Measurements from ENCODE around the gene CCDC85A.

CCDC85A gene

DNA sequence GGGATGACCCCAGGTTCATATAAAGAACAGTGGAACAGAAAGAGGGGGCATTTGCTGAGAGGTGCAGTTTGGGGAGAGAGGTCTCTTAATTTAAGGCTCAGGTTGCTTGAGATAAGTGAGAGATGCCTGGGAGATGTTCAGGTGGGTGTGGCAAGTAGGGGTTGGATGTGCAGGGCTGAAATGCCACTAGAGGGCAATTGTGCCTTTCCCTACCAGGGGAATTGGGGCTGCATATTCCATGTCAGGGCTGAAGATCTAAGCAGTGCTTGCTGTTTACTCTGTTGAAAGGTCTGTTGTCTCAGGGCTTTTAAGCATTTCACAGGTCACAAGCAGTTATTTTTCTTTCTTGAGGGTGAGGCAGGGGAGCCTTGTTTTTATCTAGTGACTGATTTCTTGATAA, 7.8 kb downstream of the CCDC85A start:
- Histone ChIP-seq H3K36me3 (ENCODE audit: control insufficient read depth in 4 of 4, insufficient read depth in 4 of 4, low read length in 3 of 4) (no peaks in the 10 kb centered on the region), H3K4me3 (ENCODE audit: control insufficient read depth in 1 of 7, extremely low read depth in 1 of 7, insufficient read depth in 4 of 7, low read depth in 2 of 7, low read length in 6 of 7) (no peak overlapping the region), H3K27ac (ENCODE audit: insufficient read depth in 1 of 2, low read depth in 1 of 2, low read length in 2 of 2, poor library complexity in 1 of 2, severe bottlenecking in 2 of 2) (no peak overlapping the region), H3K4me1 (ENCODE audit: control extremely low read depth in 1 of 4, control insufficient read depth in 4 of 4, insufficient read depth in 4 of 4, low read length in 3 of 4) (peaks cover 0 to 6% (median 1%) of the 10 kb centered on the region in 4 experiments), H3K27me3 (replicated peaks in 2 of 5; ENCODE audit: control insufficient read depth in 4 of 5, insufficient read depth in 5 of 5, low read length in 4 of 5) (peaks cover 2 to 10% (median 7%) of the 10 kb centered on the region in 5 experiments), H3K9me3 (ENCODE audit: control extremely low read depth in 1 of 5, control insufficient read depth in 4 of 5, insufficient read depth in 2 of 5, low read depth in 1 of 5, low read length in 4 of 5) (no peaks in the 10 kb centered on the region)
- DNase-seq: peak in 2 of 3 donors; percentile 23 to 30
- POLR2A ChIA-PET: no interaction called here
- CTCF ChIA-PET: interaction anchor here (1.3 kb wide), 1 partner anchor 558 kb away, joined by 3 read pairs; no protein-coding TSS in a partner anchor

DNA sequence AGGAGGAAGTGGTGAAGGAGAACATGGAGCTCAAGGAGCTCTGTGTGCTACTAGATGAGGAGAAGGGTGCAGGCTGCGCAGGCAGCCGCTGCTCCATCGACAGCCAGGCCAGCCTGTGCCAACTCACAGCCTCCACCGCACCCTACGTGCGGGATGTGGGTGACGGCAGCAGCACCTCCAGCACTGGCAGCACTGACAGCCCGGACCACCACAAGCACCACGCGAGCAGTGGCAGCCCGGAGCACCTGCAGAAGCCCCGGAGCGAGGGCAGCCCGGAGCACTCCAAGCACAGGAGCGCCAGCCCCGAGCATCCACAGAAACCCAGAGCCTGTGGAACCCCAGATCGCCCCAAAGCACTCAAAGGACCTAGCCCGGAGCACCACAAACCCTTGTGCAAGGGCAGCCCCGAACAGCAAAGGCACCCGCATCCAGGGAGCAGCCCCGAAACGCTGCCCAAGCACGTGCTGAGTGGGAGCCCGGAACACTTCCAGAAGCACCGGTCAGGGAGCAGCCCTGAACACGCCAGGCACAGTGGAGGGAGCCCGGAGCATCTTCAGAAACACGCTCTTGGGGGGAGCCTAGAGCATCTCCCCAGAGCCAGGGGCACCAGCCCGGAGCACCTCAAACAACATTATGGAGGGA, 9.0 kb downstream of the CCDC85A start:
- Histone ChIP-seq H3K36me3 (ENCODE audit: control insufficient read depth in 4 of 4, insufficient read depth in 4 of 4, low read length in 3 of 4) (no peaks in the 10 kb centered on the region), H3K27ac (ENCODE audit: insufficient read depth in 1 of 2, low read depth in 1 of 2, low read length in 2 of 2, poor library complexity in 1 of 2, severe bottlenecking in 2 of 2) (no peak overlapping the region), H3K27me3 (replicated peaks in 2 of 5; ENCODE audit: control insufficient read depth in 4 of 5, insufficient read depth in 5 of 5, low read length in 4 of 5) (peaks cover 0 to 3% (median 1%) of the 10 kb centered on the region in 5 experiments), H3K4me1 (ENCODE audit: control extremely low read depth in 1 of 4, control insufficient read depth in 4 of 4, insufficient read depth in 4 of 4, low read length in 3 of 4) (peaks cover 0 to 6% (median 1%) of the 10 kb centered on the region in 4 experiments), H3K9me3 (ENCODE audit: control extremely low read depth in 1 of 5, control insufficient read depth in 4 of 5, insufficient read depth in 2 of 5, low read depth in 1 of 5, low read length in 4 of 5) (no peaks in the 10 kb centered on the region), H3K4me3 (ENCODE audit: control insufficient read depth in 1 of 7, extremely low read depth in 1 of 7, insufficient read depth in 4 of 7, low read depth in 2 of 7, low read length in 6 of 7) (no peak overlapping the region)
- POLR2A ChIA-PET: no interaction called here
- CTCF ChIA-PET: no interaction called here
- no peak for DNase-seq
- 96% methylated on average over 29 of the region's 29 CpGs for WGBS (ENCODE audit: insufficient coverage)

DNA sequence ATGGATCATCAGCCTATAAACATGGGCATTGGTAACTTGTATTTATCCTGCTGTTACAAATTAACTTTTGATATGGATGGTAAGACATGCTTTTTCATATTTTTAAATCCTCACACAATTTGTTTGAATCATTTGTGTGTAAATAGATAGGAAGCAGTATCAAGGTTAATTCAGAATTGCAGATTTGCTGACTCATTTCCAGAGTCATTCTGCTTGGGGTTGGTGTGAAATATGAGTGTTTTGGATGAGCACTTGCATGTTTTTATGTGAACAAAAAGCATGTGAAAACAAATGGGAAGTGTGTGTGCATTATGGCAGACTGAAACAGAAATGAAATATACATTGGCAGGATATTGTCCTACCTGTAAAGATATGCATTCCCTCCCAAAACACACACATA, 11.8 kb downstream of the CCDC85A start:
- Histone ChIP-seq H3K27me3 (replicated peaks in 2 of 5; ENCODE audit: control insufficient read depth in 4 of 5, insufficient read depth in 5 of 5, low read length in 4 of 5) (peaks cover 0 to 3% (median 0%) of the 10 kb centered on the region in 5 experiments), H3K36me3 (ENCODE audit: control insufficient read depth in 4 of 4, insufficient read depth in 4 of 4, low read length in 3 of 4) (no peaks in the 10 kb centered on the region), H3K4me3 (ENCODE audit: control insufficient read depth in 1 of 7, extremely low read depth in 1 of 7, insufficient read depth in 4 of 7, low read depth in 2 of 7, low read length in 6 of 7) (no peak overlapping the region), H3K9me3 (ENCODE audit: control extremely low read depth in 1 of 5, control insufficient read depth in 4 of 5, insufficient read depth in 2 of 5, low read depth in 1 of 5, low read length in 4 of 5) (no peaks in the 10 kb centered on the region), H3K4me1 (ENCODE audit: control extremely low read depth in 1 of 4, control insufficient read depth in 4 of 4, insufficient read depth in 4 of 4, low read length in 3 of 4) (peaks cover 0 to 2% (median 0%) of the 10 kb centered on the region in 4 experiments), H3K27ac (ENCODE audit: insufficient read depth in 1 of 2, low read depth in 1 of 2, low read length in 2 of 2, poor library complexity in 1 of 2, severe bottlenecking in 2 of 2) (no peak overlapping the region)
- peak in 2 of 3 donors; percentile 49 to 58 for DNase-seq
- ChIA-PET POLR2A (no interaction called here), CTCF (no interaction called here)

DNA sequence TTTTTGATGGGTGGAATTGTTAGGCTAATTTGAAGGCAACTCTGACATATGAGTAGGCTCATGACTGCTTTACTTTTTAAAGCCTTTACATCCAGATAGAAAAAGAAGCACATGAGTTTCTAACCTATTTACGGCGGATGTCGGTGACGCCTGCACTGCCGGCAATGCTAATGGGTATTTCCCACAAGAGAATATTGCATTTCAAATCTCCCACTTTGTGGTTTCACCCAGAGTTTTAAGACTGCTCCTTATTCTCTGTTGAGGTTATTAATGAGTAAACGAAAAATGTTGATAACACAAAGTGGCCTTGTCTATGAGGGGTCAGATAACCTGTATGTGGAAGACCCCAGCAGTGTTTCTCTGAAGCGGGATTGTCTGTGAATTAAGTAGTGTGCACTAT, 14.0 kb downstream of the CCDC85A start:
- H3K27me3 ChIP-seq (replicated peaks in 2 of 5; ENCODE audit: control insufficient read depth in 4 of 5, insufficient read depth in 5 of 5, low read length in 4 of 5): no peaks in the 10 kb centered on the region
- CTCF ChIA-PET: interaction anchor here (1.2 kb wide), 1 partner anchor 10 kb away, joined by 3 read pairs; no protein-coding TSS in a partner anchor

DNA sequence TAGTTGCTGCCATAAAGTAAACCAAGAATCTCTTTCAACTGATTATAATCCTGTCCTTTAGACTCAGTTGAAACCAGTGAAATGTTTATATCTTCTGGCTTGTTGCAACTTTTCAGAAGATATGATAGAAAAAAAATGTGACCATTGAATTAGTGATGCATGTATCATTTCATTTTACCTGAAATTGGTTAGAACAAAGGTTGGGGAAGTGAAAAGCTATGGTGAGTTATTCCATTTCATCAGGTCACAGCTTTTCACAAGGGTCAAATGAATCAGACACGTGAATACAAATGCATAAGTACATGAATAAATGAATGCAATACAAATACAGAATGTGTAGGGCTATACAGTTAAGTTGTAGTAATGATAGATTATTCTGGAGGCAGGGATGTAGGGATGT, 15.1 kb downstream of the CCDC85A start:
- H3K4me1 ChIP-seq (ENCODE audit: control extremely low read depth in 1 of 4, control insufficient read depth in 4 of 4, insufficient read depth in 4 of 4, low read length in 3 of 4): peaks cover 0 to 2% (median 0%) of the 10 kb centered on the region in 4 experiments
- ChIA-PET CTCF (interaction anchor here (1.7 kb wide), 1 partner anchor 15 kb away, joined by 9 read pairs; the partner anchor contains the start of gene CCDC85A), POLR2A (no interaction called here)

More for the DNA sequence above, 14.0 kb downstream of the CCDC85A start:
- 100% methylated on average over 3 of the region's 7 CpGs for WGBS (ENCODE audit: insufficient coverage)
- Histone ChIP-seq H3K9me3 (ENCODE audit: control extremely low read depth in 1 of 5, control insufficient read depth in 4 of 5, insufficient read depth in 2 of 5, low read depth in 1 of 5, low read length in 4 of 5) (no peaks in the 10 kb centered on the region), H3K4me3 (ENCODE audit: control insufficient read depth in 1 of 7, extremely low read depth in 1 of 7, insufficient read depth in 4 of 7, low read depth in 2 of 7, low read length in 6 of 7) (no peak overlapping the region), H3K27ac (ENCODE audit: insufficient read depth in 1 of 2, low read depth in 1 of 2, low read length in 2 of 2, poor library complexity in 1 of 2, severe bottlenecking in 2 of 2) (no peak overlapping the region), H3K4me1 (ENCODE audit: control extremely low read depth in 1 of 4, control insufficient read depth in 4 of 4, insufficient read depth in 4 of 4, low read length in 3 of 4) (peaks cover 0 to 2% (median 0%) of the 10 kb centered on the region in 4 experiments), H3K36me3 (ENCODE audit: control insufficient read depth in 4 of 4, insufficient read depth in 4 of 4, low read length in 3 of 4) (no peaks in the 10 kb centered on the region)
- no peak for DNase-seq
- POLR2A ChIA-PET: no interaction called here

DNA sequence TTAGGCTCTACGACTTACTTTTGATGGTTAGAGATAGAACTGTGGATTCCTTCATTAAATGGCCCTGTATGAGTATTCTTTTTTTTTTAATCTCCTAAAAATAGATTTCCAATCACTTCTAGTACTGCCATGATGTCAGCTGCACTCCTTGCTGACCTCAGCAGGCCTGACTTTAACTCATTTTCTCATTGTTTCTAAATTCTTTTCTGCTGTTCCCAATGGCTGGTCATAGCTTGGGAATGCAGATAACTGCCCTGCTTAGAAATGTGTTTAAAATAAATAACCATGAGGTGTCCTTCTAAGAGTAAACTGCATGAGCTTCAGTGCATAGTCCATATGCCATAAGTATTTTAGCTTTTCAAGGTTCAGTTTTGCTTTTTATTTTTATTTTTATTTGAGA, 15.7 kb downstream of the CCDC85A start:
- ChIA-PET CTCF (interaction anchor here (1.7 kb wide), 1 partner anchor 16 kb away, joined by 9 read pairs; the partner anchor contains the start of gene CCDC85A), POLR2A (no interaction called here)
- H3K4me1 ChIP-seq (ENCODE audit: control extremely low read depth in 1 of 4, control insufficient read depth in 4 of 4, insufficient read depth in 4 of 4, low read length in 3 of 4): peaks cover 0 to 2% (median 0%) of the 10 kb centered on the region in 4 experiments
- no peaks in the 10 kb centered on the region for H3K9me3 ChIP-seq (ENCODE audit: control extremely low read depth in 1 of 5, control insufficient read depth in 4 of 5, insufficient read depth in 2 of 5, low read depth in 1 of 5, low read length in 4 of 5)
- no peak overlapping the region for H3K27ac ChIP-seq (ENCODE audit: insufficient read depth in 1 of 2, low read depth in 1 of 2, low read length in 2 of 2, poor library complexity in 1 of 2, severe bottlenecking in 2 of 2)
- no peak overlapping the region for H3K4me3 ChIP-seq (ENCODE audit: control insufficient read depth in 1 of 7, extremely low read depth in 1 of 7, insufficient read depth in 4 of 7, low read depth in 2 of 7, low read length in 6 of 7)
- no peak for DNase-seq
- no peaks in the 10 kb centered on the region for H3K27me3 ChIP-seq (replicated peaks in 2 of 5; ENCODE audit: control insufficient read depth in 4 of 5, insufficient read depth in 5 of 5, low read length in 4 of 5)
- WGBS (ENCODE audit: insufficient coverage): no CpG with 5 or more reads among the region's 1 CpG
- H3K36me3 ChIP-seq (ENCODE audit: control insufficient read depth in 4 of 4, insufficient read depth in 4 of 4, low read length in 3 of 4): no peaks in the 10 kb centered on the region

More for the DNA sequence above, 15.1 kb downstream of the CCDC85A start:
- no CpG with 5 or more reads among the region's 1 CpG for WGBS (ENCODE audit: insufficient coverage)
- H3K9me3 ChIP-seq (ENCODE audit: control extremely low read depth in 1 of 5, control insufficient read depth in 4 of 5, insufficient read depth in 2 of 5, low read depth in 1 of 5, low read length in 4 of 5): no peaks in the 10 kb centered on the region
- DNase-seq: no peak
- H3K4me3 ChIP-seq (ENCODE audit: control insufficient read depth in 1 of 7, extremely low read depth in 1 of 7, insufficient read depth in 4 of 7, low read depth in 2 of 7, low read length in 6 of 7): no peak overlapping the region
- no peaks in the 10 kb centered on the region for H3K27me3 ChIP-seq (replicated peaks in 2 of 5; ENCODE audit: control insufficient read depth in 4 of 5, insufficient read depth in 5 of 5, low read length in 4 of 5)
- no peak overlapping the region for H3K27ac ChIP-seq (ENCODE audit: insufficient read depth in 1 of 2, low read depth in 1 of 2, low read length in 2 of 2, poor library complexity in 1 of 2, severe bottlenecking in 2 of 2)
- no peaks in the 10 kb centered on the region for H3K36me3 ChIP-seq (ENCODE audit: control insufficient read depth in 4 of 4, insufficient read depth in 4 of 4, low read length in 3 of 4)

DNA sequence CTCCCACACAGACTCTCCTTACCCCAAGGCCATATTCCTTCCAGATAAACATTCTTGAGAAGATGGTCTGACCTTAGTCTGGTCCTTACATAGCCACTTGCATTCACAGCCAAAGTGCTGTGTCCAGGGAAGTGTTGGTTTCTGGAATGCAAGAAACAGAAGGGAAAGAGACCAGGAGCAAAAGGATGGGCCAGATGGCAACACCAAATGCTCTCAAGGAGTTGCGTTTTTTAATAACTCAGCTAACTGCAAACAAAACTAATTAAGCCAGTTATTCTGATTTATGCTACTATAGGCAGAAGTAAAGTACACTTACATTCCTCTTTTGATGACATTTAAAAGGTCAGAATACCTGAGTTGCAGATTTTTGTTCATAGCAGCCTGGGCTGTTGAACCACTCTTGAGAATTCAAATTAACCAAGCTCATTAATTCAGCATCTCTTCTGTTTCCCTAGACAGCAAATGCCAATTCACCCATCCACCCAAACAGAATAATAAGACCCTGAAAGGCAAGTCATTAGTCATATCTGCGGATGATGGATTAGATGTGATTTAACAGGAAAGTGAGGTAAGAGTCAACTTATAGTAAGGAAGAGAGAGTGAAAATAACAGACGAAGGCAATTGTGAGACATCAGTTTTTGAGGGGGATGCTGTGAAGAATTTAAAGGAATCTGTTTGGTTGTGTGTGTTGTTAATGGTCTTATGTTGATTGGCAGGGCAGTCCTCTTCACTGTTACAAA, 18.8 kb downstream of the CCDC85A start:
- Histone ChIP-seq H3K9me3 (ENCODE audit: control extremely low read depth in 1 of 5, control insufficient read depth in 4 of 5, insufficient read depth in 2 of 5, low read depth in 1 of 5, low read length in 4 of 5) (no peaks in the 10 kb centered on the region), H3K4me1 (ENCODE audit: control extremely low read depth in 1 of 4, control insufficient read depth in 4 of 4, insufficient read depth in 4 of 4, low read length in 3 of 4) (no peaks in the 10 kb centered on the region), H3K4me3 (ENCODE audit: control insufficient read depth in 1 of 7, extremely low read depth in 1 of 7, insufficient read depth in 4 of 7, low read depth in 2 of 7, low read length in 6 of 7) (no peak overlapping the region), H3K27ac (ENCODE audit: insufficient read depth in 1 of 2, low read depth in 1 of 2, low read length in 2 of 2, poor library complexity in 1 of 2, severe bottlenecking in 2 of 2) (no peak overlapping the region), H3K27me3 (replicated peaks in 2 of 5; ENCODE audit: control insufficient read depth in 4 of 5, insufficient read depth in 5 of 5, low read length in 4 of 5) (no peaks in the 10 kb centered on the region), H3K36me3 (ENCODE audit: control insufficient read depth in 4 of 4, insufficient read depth in 4 of 4, low read length in 3 of 4) (no peaks in the 10 kb centered on the region)
- CTCF ChIA-PET: no interaction called here
- DNase-seq: no peak
- 96% methylated on average over 3 of the region's 3 CpGs for WGBS (ENCODE audit: insufficient coverage)
- POLR2A ChIA-PET: interaction anchor here (0.6 kb wide), 1 partner anchor 401 kb away, joined by 3 read pairs; no protein-coding TSS in a partner anchor

Measured in common myeloid progenitor, CD34-positive (primary cell).